Measurements from ENCODE around the gene RNF181. TPM values are rescaled to one million over a fixed set of nuclear protein-coding genes. Genes with fewer than 3 reads are reported as not detected.

The RNF181 gene
- total RNA-seq, 1 donor from 2014 or later: 108 TPM

- intact Hi-C loops (cut with micrococcal nuclease): loop anchor here (1.0 to 2.0 kb wide), 5 partner anchors 11 to 34 kb away; partner anchors contain the start of genes C2orf68, GGCX, USP39 and VAMP5
These were observed 737 bp upstream of the RNF181 start for GRCh38 chr2:85594715-85595300.

DNA sequence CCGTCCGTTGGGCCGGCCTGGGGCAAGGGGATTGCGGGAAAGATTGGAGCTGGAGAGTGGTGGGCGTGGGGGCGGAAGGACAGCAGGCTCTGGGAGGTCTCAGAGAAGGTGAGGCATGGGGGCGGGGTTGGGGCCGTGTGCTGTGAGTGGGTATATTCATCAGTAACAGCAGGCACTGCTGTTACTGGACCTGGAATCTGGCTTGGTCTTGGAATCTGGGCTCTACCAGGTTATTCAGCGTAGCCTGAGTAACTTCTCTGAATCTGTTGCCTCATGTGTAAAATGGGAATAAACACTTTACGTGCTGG, 435 bp downstream of the RNF181 start:
- intact Hi-C loops (cut with micrococcal nuclease): no loop called here

GRCh38 chr2:85596486-85597143, 1.1 kb downstream of the RNF181 start:
- intact Hi-C loops (cut with micrococcal nuclease): no loop called here

DNA sequence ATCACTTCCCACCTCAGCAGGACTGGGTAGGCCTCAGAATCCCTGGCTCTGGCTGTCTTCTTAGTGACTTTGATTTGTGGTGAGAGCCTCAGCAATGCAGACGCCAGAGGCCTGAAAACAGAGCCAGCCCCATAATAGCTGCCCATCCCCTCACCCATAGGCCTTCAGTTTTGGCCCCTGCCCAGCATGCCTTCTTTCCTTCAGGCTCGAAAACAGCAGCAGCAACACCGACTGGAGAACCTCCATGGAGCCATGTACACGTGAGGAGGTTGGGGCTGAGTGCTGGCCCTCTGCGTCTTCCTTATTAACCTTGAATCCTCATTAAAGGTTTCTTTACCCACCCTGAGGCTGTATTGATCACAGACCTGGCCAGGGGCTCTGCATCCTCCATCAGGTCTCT, 1.7 kb downstream of the RNF181 start:
- intact Hi-C loops (cut with micrococcal nuclease): no loop called here

DNA sequence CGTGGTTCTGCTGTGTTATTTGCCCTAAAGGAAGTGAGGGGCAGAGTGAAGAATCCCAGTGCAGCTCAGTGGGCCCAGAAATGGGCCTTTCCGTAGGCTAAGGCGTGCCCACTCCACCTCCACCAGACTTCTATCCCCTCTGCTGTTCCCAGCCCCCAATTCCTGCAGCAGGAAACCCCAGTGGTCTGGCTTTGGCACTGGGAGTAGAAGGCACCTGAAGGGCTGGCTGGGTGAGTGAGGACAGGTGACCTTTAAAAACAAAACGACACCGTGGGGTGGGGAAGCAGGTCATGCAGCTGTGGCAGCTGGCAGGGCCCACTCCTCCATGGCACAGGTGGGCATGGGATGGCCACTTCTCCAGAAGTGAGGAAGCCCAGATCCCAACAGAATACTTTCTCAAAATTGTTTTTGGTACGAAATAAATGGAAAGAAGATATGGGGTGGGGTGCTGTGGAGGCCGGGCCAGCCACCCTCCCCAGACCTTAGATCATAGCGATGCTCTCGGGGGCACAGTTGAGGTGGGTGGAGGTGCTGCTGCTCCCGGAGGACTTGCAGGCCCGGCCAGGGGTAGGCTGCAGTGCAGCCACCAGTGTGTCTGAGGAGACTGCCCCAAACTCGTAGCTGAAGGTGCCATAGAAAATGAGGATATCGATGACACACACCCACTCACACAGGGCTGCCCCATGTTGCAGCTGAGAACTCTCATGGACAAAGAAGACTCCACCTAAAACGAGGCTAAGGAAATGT, 3.2 kb downstream of the RNF181 start:
- intact Hi-C loops (cut with micrococcal nuclease): no loop called here

- intact Hi-C loops (cut with micrococcal nuclease): loop anchor here (5.0 kb wide), 1 partner anchor 843 kb away; the partner anchor contains the start of gene KDM3A
These were observed 4.1 kb downstream of the RNF181 start for GRCh38 chr2:85599468-85600234.

DNA sequence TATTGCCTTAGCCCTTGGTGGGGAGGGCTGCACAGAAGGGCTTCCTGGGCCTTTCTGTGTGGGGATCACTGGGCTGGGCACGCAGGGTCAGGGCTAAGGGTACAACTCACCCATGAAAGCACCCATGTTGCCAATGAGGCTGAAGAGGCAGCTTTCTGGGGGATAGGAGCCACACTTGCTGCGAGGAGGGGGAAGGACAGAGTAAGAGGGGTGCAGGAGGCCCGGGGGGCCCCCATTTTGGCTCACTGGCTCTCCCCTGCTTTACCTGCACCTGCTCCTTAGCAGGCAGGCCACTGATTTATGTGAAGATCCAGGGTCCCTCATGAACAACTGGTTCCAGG, 4.7 kb downstream of the RNF181 start:
- intact Hi-C loops (cut with micrococcal nuclease): loop anchor here (5.0 kb wide), 1 partner anchor 842 kb away; the partner anchor contains the start of gene KDM3A

DNA sequence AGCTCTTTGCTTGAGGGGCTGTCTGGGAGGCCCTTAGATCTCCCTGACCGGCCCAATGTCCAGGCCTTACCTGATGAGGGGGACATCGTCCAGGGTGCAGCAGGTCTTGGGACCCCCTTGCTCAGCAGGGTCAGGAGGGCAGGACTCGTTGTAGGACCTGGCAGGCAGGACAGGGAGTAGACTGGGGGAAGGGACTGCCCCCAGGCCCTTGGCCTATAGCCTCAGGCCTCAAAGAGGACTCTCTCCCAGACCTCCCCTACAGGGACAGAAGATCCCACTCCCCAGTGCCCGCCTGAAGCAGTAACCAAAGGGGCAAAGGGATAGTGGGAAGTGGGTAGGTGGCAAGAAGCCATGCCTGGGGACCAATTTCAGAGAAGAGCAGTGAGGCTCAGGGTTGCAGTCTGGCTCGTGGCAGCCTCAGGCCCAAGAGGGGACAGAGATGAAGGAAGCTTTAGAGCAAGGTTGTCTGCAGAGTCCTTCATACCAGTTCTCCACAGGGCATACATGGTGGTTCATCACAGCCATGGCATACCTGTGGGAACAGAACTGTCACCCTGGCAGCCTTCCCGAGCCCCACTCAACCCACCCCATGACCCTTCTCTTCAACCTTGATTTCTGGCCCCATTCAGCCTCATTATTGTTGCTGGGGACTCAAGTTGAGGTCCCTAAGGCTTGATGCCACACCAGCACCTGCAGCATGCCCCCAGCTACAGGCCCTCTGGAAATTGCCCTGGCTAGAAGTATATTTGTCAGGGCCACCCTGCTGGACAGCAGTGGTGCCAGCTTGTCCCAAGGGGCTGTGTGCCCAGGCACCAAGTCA, 5.6 kb downstream of the RNF181 start:
- intact Hi-C loops (cut with micrococcal nuclease): loop anchor here (5.0 kb wide), 1 partner anchor 841 kb away; the partner anchor contains the start of gene KDM3A

GRCh38 chr2:85601771-85602475, 6.4 kb downstream of the RNF181 start:
- intact Hi-C loops (cut with micrococcal nuclease): loop anchor here (1.0 to 5.0 kb wide), 2 partner anchors 10 to 840 kb away; partner anchors contain the start of genes C2orf68 and KDM3A

DNA sequence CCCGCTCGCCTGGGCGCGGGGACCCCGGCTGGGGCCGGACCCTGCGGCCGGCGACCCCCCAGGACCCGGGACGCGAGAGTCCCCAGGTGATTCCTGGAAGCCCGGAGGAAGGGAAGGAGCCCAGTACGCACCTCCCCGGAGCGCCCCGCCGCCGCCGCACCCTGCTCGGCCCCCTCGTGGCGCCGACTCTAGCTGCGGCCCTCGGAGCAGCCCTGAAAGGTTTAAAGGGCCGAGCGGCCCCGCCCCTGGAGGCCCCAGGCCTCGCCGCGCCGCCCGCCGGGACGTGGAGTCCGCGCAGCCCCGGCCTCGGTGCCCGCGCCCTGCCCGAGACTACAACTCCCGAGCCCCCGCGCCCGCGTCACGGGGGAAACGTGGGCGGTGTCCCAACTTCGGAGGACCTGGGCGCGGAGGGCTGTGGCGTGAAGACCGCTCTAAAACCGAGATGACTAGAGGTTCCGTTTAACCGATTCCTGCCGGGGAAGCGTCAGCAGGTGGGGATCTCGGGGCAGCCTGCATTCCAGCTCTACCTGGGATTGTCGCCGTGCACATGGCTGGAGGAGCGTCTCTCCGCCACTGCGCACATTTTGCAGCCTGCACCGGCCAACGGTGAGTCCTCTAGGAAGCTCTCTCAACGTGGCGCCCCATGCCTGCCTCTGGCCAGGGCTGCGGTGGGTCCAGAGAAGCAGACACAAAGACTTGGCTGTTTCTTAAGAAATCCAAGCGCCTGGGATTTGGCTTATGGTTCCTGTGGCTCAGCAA, 7.1 kb downstream of the RNF181 start, which contains the start of gene TMEM150A:
Gene TMEM150A, minus strand, starts transcription at position 223 of the 759 bp plus-strand sequence. CDS start 750 bp downstream, outside the sequence.
- intact Hi-C loops (cut with micrococcal nuclease): loop anchor here (1.0 to 5.0 kb wide), 2 partner anchors 10 to 840 kb away; partner anchors contain the start of genes C2orf68 and KDM3A

DNA sequence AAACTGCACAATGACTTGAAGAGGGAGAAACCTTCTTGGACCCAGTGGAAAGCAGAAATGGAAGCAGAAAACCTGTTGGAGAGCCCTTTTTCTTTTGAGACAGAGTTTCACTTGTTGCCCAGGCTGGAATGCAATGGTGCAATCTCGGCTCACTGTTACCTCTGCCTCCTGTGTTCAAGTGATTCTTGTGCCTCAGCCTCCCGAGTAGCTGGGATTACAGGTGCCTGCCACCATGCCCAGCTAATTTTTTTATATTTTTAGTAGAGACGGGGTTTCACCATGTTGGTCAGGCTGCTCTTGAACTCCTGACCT, 8.5 kb downstream of the RNF181 start:
- intact Hi-C loops (cut with micrococcal nuclease): loop anchor here (5.0 kb wide), 1 partner anchor 838 kb away; the partner anchor contains the start of gene KDM3A

- intact Hi-C loops (cut with micrococcal nuclease): loop anchor here (5.0 kb wide), 1 partner anchor 838 kb away; the partner anchor contains the start of gene KDM3A
These were observed 9.2 kb downstream of the RNF181 start for GRCh38 chr2:85604568-85605339.

GRCh38 chr2:85605406-85606115, 10.0 kb downstream of the RNF181 start:
- intact Hi-C loops (cut with micrococcal nuclease): no loop called here

- intact Hi-C loops (cut with micrococcal nuclease): no loop called here
These were observed 10.5 kb downstream of the RNF181 start for GRCh38 chr2:85606116-85606455.

DNA sequence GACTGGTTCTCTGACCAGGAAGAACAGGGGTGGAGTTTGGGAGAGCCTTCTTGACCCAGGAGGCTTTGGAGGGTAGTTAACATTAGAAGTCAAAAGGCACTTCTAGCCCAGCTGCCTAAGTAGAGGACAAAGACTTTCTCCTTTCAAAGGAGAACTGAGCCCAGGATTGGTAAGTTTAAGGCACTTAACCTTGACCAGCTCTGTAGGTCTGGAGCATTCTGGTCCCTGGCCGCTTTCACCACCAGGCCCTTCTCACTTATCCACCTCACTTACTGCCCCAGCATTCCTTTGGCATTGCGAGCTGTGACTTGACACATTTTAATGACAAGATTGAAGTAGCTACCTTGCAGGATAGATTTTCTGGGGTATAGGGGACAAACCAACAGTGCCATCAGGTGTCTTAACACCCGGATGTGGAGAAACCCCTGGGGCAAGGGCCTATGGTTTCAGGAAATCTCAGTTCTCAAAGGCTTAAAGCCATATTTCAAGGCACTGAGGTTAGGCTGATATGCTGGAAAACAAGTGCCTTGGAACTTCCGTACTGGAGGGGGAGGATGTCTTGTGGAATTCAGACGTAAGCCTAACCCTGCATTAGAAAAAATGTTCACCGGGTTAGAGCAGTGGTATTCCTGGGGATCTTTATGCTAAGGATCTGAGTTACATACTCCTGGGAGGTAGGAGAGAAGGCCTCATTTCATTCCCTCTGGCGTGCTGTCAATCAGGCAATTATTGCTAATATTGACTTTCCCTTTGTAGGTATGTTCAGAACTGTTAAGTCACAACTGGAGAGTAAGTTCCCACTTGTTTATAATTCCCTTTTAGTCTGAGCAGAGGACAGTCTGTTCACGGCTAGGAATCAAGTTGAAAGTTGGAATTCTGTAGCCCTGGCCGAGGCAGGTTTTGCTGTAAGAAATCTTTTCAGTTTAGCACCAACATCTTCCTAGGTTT, 12.0 kb downstream of the RNF181 start:
- intact Hi-C loops (cut with micrococcal nuclease): no loop called here

DNA sequence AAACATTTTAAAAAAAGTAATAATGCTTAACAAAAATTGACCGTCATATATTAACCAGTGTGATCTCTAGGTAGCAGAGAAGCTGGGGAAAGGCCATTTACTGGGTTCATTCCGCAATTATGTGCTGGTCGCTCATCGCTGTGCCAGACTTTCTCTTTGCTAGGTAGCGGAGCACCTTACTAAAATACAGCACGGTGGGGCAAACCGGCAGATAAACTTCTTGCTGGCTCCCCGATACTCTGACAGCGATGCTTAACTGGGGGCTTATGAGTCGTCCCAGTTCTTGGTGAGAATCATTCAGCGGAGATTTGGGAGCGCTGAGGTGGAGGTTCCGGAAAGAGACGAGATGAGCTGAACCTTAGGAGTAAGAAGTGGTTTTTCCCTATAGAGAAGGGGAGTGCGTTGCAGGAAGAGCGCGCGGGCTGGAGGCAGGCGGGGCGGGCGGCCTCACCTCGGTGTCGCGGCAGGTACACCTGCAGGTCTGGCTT, 15.7 kb downstream of the RNF181 start:
- intact Hi-C loops (cut with micrococcal nuclease): loop anchor here (5.0 kb wide), 1 partner anchor 496 kb away; the partner anchor contains the start of genes POLR1A and PTCD3

Data from T-helper 2 cell treated with Interferon-gamma antibody and Interleukin-4, amounts not matched to agents 100 ng/mL and 5 ng/mL, for 36 hours (primary cell).